HG03520 (cell line): ENCODE results near the gene IGFBP7.

Experiments used
- ATAC-seq: cut with Tn5 transposase; IDR thresholded peaks from one replicate; pipeline ENCODE4 v1.9.1; 2021; ENCODE audit warnings: mild to moderate bottlenecking, moderate library complexity; ENCODE audit not compliant: unreplicated experiment

The IGFBP7 gene

GRCh38 chr4:57044279-57044678, 65.9 kb downstream of the IGFBP7 start:
- ATAC-seq: no peak

DNA sequence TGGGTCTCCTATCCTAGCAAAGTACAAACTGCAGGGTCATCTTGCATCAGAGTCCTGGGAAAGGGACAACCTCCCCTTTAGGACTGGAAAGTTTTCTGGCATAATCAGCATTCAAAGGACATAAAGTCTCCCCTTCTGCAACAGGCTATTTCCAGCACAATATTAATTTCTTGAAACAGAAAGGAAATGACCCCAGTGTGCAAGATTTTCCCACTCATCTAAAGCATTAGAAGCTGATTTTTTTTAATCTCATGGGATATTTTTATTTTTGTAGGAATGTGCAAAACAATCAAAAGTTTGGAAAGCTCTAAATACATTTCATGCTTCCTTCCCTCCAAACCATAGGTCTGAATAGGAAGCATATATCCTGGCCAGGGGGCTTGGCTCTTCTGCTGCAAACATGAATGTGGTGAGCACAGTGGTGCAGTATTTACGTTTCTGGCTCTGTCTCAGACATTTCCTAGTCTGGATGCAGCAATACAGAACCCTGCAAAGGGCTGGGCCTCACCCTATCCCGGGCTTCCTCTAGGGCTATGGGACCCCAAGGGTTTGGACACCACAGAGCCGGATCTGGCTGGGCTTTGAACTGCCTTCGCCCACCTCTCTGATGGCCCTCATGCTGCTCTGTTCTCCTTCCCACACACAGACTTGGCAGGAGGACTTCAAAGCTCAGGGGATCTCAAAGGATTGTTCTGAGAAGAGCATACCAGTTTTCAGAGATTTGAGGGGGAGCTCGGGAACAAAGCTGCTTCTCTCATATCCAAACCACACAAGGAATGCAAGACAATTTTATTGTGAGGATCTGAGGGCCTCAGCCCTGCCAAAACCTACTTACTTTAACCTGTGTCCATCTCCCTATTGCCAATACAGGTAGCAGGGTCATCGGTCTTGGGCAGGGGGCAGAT, 66.6 kb downstream of the IGFBP7 start:
- no peak for ATAC-seq

DNA sequence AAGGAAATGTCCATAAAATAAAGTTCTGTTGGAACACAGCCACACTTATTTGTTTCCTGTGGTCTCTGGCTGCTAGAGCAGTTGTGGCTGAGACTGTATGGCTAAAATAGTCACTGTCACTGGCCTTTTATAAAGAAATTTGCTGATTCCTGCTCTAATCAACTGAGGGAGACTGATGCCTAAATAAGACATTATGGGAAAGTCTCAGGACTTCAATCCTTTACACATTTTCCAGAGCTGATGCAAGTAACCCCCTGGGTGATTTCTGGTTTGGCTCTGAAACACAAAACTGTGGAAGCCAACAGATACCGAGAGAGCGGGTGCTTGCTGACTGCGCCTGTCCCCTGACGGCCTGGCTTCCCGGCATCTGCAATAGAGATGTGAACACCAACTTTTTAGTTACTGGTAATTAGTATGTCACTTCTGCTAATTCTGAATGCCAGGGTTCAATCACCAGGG, 67.4 kb downstream of the IGFBP7 start:
- ATAC-seq: no peak

GRCh38 chr4:57041020-57041419, 69.2 kb downstream of the IGFBP7 start:
- ATAC-seq: no peak

DNA sequence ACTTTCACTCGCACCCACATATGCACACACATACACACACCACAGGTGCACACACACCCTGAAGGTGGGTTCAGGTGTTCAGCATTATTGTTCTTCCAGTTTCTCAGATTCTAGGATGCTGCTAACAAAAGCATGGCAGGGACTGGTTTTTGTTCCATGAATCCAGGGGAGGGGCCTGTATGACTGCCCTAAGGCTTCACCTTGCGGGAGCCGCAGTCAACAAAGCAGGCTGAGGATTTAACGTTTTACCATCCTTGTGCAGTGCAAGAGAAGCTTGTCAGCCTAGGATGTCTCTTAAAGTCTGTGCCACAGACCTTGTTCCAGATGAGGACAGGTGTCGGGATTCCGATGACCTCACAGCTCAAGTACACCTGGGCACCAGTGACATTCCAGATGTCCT, 69.7 kb downstream of the IGFBP7 start:
- no peak for ATAC-seq

DNA sequence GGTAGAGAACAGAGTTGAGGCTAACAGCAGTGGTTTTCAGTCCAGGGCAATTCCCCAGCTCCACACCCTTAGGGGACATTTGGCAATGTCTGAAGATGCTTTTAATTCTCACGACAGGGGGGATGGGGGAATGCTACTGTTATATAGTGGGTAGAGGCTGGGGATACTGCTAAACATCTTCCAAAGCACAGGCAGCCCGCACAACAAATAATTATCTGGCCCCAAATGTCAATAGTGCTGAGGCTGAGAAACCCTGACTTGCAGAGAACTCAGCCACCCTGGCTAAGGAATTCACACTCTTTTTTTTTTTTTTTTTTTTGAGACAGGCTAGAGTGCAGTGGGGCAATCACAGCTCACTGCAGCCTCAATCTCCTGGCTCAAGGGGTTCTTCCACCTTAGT, 70.8 kb downstream of the IGFBP7 start:
- no peak for ATAC-seq

DNA sequence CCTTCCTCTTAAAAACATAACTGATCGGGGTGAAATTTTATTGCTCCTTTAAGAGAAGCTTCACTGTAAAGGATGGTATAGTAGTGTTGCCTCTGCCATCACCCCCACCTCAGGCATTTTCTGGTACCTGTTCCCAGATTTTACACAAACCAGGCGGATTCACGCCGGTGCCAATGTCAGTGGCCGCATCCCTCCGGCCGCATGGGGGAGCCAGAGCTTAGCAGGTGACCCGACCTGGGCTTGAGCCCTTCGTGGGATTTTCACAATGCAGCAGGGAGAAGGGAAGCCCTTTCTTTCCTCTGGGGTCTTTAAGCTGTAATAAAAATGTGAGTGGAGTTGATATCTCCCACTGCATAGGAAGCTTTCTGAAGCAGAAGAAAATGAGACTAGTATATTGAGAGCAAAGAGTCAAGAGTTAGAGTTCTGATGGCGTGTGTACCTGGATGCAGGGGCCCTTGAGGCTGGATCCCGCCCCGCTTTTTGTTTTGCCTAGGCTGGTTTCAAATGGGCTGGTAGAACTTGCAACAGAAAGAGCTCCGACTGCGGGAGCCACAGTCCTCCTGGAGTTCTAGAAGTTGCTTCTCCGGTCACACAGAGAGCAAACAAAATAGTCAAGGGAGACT, 72.1 kb downstream of the IGFBP7 start:
- peak; percentile 58 for ATAC-seq

- no peak for ATAC-seq
Measured at GRCh38 chr4:57034520-57034919, 75.7 kb downstream of the IGFBP7 start.

- no peak for ATAC-seq
Measured at GRCh38 chr4:57023104-57023503, 87.1 kb downstream of the IGFBP7 start.

DNA sequence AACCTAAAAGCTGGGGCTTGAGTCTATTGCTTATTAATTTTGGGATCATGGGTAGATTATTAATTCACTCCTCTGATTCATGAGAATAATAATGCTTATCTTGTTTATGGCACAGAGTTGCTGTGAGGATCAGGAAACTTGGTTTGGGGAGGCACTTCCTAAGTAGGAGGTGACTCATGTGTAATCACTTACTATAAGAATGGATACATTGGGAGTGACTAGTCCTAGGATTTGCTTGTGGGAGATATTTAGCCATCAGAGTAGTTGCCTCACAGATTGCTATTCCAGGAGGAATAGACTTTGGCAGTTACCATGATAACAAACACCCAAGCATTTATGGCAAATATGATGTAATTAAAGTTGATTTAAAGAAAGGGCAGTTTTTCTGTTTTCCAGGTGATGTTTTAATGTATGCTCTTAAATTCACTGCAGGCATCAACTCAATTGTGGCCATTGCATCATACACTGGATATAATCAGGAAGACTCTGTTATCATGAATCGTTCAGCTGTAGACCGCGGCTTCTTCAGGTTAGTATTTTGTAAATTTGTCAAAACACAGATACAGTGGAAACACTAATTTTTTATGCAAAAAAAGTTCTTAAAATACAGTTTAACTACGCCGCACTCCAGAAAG, 89.6 kb downstream of the IGFBP7 start:
- no peak for ATAC-seq

GRCh38 chr4:57018980-57019379, 91.2 kb downstream of the IGFBP7 start:
- no peak for ATAC-seq

DNA sequence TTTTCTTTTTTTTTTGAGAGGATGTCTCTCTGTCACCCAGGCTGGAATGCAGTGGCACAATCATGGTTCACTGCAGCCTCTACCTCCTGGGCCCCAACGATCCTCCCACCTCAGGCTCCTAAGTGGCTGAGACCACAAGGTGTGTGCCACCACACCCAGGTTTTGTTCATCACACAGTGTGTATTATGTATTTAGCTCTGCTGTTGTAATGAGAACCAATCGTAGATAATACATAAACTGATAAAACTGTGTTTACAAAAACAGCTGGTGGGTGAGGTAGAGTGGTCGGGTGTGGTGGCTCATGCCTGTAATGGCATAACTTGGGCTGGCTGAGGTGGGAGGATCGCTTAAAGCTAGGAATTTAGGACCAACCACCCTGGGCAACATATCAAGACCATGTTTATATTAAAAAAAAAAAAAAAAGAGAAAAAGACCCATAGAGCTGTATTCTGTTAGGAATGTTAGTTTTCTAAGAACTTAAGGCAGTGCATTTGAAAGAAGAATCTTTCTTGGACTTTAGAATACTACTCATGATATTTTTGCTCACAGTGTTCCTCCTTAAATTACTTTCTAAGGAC, 96.6 kb downstream of the IGFBP7 start:
- ATAC-seq: no peak

DNA sequence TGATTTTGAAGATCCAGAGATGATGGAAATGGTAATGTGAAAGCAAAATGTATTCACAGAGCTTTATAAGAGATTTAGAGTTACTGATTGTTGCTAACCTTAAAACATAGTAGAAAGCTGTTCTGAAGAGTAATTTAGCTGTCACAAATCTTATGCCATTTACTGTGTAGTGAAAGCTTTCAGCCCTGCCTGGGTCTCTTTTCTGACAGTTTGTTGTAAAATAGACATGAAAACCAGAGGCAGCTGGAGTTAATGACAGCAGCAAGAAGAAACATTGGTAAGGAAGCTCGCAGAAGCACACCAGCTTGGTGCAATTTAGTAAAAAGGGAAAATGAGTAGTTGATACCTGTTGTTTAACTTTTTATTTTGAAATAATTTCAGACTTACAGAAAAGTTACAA, 110.4 kb downstream of the IGFBP7 start:
- no peak for ATAC-seq

- no peak for ATAC-seq
Measured at GRCh38 chr4:56995525-56995924, 114.7 kb downstream of the IGFBP7 start.

- no peak for ATAC-seq
Measured at GRCh38 chr4:56990109-56990905, 119.9 kb downstream of the IGFBP7 start.

GRCh38 chr4:56986952-56987351, 123.2 kb downstream of the IGFBP7 start:
- ATAC-seq: no peak

GRCh38 chr4:56986192-56986591, 124.0 kb downstream of the IGFBP7 start:
- no peak for ATAC-seq

GRCh38 chr4:56981795-56982201, 128.4 kb downstream of the IGFBP7 start:
- ATAC-seq: no peak
